Pulmonary artery endothelial cell (primary cell): ENCODE results near the gene SLC38A10. TPM values are rescaled to one million over a fixed set of nuclear protein-coding genes. Genes with fewer than 3 reads are reported as not detected.

ENCODE experiments used
- DNase-seq: peaks from one replicate; pipeline ENCODE4 v3.0.0-alpha.2; 2011; ENCODE audit warnings: low read depth, low spot score
- total RNA-seq: library from RNA; depleted of rRNA; stranded (reverse); fragments of >200 nt; gene quantifications from 2 replicates; pipeline ENCODE4 v1.2.3, GENCODE V29; 2014

Gene SLC38A10
- total RNA-seq, 1 donor from 2014 or later, result 61.1 TPM

- DNase-seq, result no peak
These were observed 16.3 kb downstream of the SLC38A10 start for GRCh38 chr17:81278831-81279230.

- no peak for DNase-seq
These were observed 17.0 kb downstream of the SLC38A10 start for GRCh38 chr17:81277946-81278693.

- DNase-seq, result no peak
These were observed 17.7 kb downstream of the SLC38A10 start for GRCh38 chr17:81277421-81277820.

- no peak for DNase-seq
These were observed 18.3 kb downstream of the SLC38A10 start for GRCh38 chr17:81276781-81277180.

- no peak for DNase-seq
These were observed 20.6 kb downstream of the SLC38A10 start for GRCh38 chr17:81274471-81274855.

- no peak for DNase-seq
These were observed 21.2 kb downstream of the SLC38A10 start for GRCh38 chr17:81273698-81274470.

GRCh38 chr17:81272616-81273015 is 22.5 kb downstream of the SLC38A10 start:
- no peak for DNase-seq

GRCh38 chr17:81271226-81271625 is 23.9 kb downstream of the SLC38A10 start:
- no peak for DNase-seq

- DNase-seq, result no peak
These were observed 24.8 kb downstream of the SLC38A10 start for GRCh38 chr17:81270279-81270678.

GRCh38 chr17:81267390-81268067 is 27.6 kb downstream of the SLC38A10 start:
- no peak for DNase-seq

- DNase-seq, result no peak
These were observed 29.5 kb downstream of the SLC38A10 start for GRCh38 chr17:81265576-81265975.

- no peak for DNase-seq
These were observed 30.5 kb downstream of the SLC38A10 start for GRCh38 chr17:81264640-81265039.

GRCh38 chr17:81263371-81264181 is 31.5 kb downstream of the SLC38A10 start:
- no peak for DNase-seq

GRCh38 chr17:81261582-81262336 is 33.3 kb downstream of the SLC38A10 start:
- DNase-seq, result no peak

GRCh38 chr17:81261096-81261495 is 34.0 kb downstream of the SLC38A10 start:
- DNase-seq, result no peak

- DNase-seq, result no peak
These were observed 34.5 kb downstream of the SLC38A10 start for GRCh38 chr17:81260641-81261040.

GRCh38 chr17:81260171-81260570 is 34.9 kb downstream of the SLC38A10 start:
- no peak for DNase-seq

GRCh38 chr17:81259058-81259605 is 36.0 kb downstream of the SLC38A10 start:
- no peak for DNase-seq

- DNase-seq, result no peak
These were observed 36.8 kb downstream of the SLC38A10 start for GRCh38 chr17:81258292-81258691.

- no peak for DNase-seq
These were observed 37.6 kb downstream of the SLC38A10 start for GRCh38 chr17:81257533-81257932.
